ENCODE results near the gene RNF227. TPM values are rescaled to one million over a fixed set of nuclear protein-coding genes. Genes with fewer than 3 reads are reported as not detected.

RNF227 gene
- total and polyA plus RNA-seq, 2 experiments from 2014 or later: 0.42 to 1.4 TPM

DNA sequence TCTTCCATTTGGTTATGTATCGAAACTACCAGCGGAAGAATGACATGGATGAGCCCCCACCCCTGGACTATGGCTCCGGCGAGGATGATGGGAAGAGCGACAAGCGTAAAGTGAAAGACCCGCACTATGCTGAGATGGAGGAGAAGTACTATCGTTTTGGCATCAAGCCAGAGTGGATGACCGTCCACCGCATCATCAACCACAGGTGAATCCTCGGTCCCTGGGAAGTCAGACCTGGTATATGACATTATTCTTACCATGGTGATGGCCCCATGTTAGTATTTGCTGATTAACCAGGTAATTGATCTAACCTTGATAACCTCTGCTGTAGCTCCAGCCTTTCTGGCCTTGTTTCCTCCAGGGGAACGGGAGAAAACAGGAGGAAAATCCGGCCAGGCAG lies 19.0 kb downstream of the RNF227 start (continued):
- TF ChIP-seq, protein P1, sequence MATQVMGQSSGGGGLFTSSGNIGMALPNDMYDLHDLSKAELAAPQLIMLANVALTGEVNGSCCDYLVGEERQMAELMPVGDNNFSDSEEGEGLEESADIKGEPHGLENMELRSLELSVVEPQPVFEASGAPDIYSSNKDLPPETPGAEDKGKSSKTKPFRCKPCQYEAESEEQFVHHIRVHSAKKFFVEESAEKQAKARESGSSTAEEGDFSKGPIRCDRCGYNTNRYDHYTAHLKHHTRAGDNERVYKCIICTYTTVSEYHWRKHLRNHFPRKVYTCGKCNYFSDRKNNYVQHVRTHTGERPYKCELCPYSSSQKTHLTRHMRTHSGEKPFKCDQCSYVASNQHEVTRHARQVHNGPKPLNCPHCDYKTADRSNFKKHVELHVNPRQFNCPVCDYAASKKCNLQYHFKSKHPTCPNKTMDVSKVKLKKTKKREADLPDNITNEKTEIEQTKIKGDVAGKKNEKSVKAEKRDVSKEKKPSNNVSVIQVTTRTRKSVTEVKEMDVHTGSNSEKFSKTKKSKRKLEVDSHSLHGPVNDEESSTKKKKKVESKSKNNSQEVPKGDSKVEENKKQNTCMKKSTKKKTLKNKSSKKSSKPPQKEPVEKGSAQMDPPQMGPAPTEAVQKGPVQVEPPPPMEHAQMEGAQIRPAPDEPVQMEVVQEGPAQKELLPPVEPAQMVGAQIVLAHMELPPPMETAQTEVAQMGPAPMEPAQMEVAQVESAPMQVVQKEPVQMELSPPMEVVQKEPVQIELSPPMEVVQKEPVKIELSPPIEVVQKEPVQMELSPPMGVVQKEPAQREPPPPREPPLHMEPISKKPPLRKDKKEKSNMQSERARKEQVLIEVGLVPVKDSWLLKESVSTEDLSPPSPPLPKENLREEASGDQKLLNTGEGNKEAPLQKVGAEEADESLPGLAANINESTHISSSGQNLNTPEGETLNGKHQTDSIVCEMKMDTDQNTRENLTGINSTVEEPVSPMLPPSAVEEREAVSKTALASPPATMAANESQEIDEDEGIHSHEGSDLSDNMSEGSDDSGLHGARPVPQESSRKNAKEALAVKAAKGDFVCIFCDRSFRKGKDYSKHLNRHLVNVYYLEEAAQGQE (IDR thresholded peaks at IDR 0.05; ENCODE audit: unreplicated experiment): no peak
- no peak for TF ChIP-seq ZNF114 (CRISPR knock-in tag; IDR thresholded peaks at IDR 0.05)
- no peak for TF ChIP-seq EZH2phosphoT487 (IDR thresholded peaks at IDR 0.05; ENCODE audit: unreplicated experiment)

DNA sequence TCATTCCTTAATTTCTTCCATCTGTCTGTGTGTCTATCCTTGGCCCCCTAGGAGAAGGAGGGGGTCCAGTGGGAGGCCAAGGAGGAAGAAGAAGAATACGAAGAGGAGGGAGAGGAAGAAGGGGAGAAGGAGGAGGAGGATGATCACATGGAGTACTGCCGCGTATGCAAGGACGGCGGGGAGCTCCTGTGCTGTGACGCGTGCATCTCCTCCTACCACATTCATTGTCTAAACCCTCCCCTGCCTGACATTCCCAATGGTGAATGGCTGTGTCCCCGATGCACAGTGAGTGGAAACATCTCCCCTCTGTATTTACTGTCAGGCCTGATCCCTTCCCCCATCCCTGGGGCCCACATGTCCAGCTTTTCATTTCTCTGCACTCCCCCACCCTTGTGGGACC lies 21.2 kb downstream of the RNF227 start:
- ATAC-seq: no peak
- no peaks in the 10 kb centered on the region for H3K4me1 ChIP-seq (ENCODE audit: insufficient read depth)
- no peak for DNase-seq (ENCODE audit: low spot score)
- H3K4me1 Mint-ChIP-seq: no peaks in the 10 kb centered on the region
- H3K27me3 Mint-ChIP-seq (ENCODE audit: insufficient read depth, low read depth, poor library complexity): peaks cover 8% of the 10 kb centered on the region
- H3K27ac ChIP-seq (ENCODE audit: low read depth): no peak overlapping the region
- no peak overlapping the region for H2AFZ ChIP-seq
- H4K20me1 ChIP-seq (replicated peaks; ENCODE audit: insufficient read depth): no peaks in the 10 kb centered on the region
- H3K9me3 Mint-ChIP-seq: no peaks in the 10 kb centered on the region
- H3K36me3 ChIP-seq (ENCODE audit: insufficient read depth): 0 out of 2 replicates have a peak, but pooled peaks cover 3% of the 10 kb centered on the region
- no peaks in the 10 kb centered on the region for H3F3A ChIP-seq (replicated peaks; ENCODE audit: low read depth)
- H3K4me3 Mint-ChIP-seq: no peak overlapping the region
- H3K9me2 ChIP-seq (ENCODE audit: insufficient read depth): no peaks in the 10 kb centered on the region
- H3K4me2 ChIP-seq: no peak overlapping the region
- no peak overlapping the region for H3K27ac Mint-ChIP-seq
- H3K79me2 ChIP-seq (replicated peaks; ENCODE audit: insufficient read depth): no peaks in the 10 kb centered on the region
- no peaks in the 10 kb centered on the region for H3K27me3 ChIP-seq (ENCODE audit: insufficient read depth)
- H3K36me3 Mint-ChIP-seq (ENCODE audit: low read depth): peaks cover 23% of the 10 kb centered on the region
- no peak overlapping the region for H3K4me3 ChIP-seq
- TF ChIP-seq, protein P2, sequence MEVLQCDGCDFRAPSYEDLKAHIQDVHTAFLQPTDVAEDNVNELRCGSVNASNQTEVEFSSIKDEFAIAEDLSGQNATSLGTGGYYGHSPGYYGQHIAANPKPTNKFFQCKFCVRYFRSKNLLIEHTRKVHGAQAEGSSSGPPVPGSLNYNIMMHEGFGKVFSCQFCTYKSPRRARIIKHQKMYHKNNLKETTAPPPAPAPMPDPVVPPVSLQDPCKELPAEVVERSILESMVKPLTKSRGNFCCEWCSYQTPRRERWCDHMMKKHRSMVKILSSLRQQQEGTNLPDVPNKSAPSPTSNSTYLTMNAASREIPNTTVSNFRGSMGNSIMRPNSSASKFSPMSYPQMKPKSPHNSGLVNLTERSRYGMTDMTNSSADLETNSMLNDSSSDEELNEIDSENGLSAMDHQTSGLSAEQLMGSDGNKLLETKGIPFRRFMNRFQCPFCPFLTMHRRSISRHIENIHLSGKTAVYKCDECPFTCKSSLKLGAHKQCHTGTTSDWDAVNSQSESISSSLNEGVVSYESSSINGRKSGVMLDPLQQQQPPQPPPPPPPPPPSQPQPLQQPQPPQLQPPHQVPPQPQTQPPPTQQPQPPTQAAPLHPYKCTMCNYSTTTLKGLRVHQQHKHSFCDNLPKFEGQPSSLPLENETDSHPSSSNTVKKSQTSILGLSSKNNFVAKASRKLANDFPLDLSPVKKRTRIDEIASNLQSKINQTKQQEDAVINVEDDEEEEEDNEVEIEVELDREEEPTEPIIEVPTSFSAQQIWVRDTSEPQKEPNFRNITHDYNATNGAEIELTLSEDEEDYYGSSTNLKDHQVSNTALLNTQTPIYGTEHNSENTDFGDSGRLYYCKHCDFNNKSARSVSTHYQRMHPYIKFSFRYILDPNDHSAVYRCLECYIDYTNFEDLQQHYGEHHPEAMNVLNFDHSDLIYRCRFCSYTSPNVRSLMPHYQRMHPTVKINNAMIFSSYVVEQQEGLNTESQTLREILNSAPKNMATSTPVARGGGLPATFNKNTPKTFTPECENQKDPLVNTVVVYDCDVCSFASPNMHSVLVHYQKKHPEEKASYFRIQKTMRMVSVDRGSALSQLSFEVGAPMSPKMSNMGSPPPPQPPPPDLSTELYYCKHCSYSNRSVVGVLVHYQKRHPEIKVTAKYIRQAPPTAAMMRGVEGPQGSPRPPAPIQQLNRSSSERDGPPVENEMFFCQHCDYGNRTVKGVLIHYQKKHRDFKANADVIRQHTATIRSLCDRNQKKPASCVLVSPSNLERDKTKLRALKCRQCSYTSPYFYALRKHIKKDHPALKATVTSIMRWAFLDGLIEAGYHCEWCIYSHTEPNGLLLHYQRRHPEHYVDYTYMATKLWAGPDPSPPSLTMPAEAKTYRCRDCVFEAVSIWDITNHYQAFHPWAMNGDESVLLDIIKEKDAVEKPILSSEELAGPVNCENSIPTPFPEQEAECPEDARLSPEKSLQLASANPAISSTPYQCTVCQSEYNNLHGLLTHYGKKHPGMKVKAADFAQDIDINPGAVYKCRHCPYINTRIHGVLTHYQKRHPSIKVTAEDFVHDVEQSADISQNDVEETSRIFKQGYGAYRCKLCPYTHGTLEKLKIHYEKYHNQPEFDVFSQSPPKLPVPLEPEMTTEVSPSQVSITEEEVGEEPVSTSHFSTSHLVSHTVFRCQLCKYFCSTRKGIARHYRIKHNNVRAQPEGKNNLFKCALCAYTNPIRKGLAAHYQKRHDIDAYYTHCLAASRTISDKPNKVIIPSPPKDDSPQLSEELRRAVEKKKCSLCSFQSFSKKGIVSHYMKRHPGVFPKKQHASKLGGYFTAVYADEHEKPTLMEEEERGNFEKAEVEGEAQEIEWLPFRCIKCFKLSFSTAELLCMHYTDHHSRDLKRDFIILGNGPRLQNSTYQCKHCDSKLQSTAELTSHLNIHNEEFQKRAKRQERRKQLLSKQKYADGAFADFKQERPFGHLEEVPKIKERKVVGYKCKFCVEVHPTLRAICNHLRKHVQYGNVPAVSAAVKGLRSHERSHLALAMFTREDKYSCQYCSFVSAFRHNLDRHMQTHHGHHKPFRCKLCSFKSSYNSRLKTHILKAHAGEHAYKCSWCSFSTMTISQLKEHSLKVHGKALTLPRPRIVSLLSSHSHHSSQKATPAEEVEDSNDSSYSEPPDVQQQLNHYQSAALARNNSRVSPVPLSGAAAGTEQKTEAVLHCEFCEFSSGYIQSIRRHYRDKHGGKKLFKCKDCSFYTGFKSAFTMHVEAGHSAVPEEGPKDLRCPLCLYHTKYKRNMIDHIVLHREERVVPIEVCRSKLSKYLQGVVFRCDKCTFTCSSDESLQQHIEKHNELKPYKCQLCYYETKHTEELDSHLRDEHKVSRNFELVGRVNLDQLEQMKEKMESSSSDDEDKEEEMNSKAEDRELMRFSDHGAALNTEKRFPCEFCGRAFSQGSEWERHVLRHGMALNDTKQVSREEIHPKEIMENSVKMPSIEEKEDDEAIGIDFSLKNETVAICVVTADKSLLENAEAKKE (CRISPR knock-in tag; IDR thresholded peaks at IDR 0.05): no peak
- TF ChIP-seq JUNB (IDR thresholded peaks at IDR 0.05; ENCODE audit: unreplicated experiment) (no peak), EZH2 (IDR thresholded peaks at IDR 0.05; ENCODE audit: low read depth, unreplicated experiment) (no peak), POLR2AphosphoS5 (IDR thresholded peaks at IDR 0.05; ENCODE audit: low read depth) (no peak), NANOG (IDR thresholded peaks at IDR 0.05; ENCODE audit: borderline replicate concordance) (no peak), STAT1 (IDR thresholded peaks at IDR 0.05; ENCODE audit: unreplicated experiment) (no peak), ZNF114 (CRISPR knock-in tag; IDR thresholded peaks at IDR 0.05) (no peak), EZH2phosphoT487 (IDR thresholded peaks at IDR 0.05; ENCODE audit: unreplicated experiment) (no peak)
- TF ChIP-seq, protein P1 (IDR thresholded peaks at IDR 0.05; ENCODE audit: unreplicated experiment): no peak
- TF ChIP-seq, protein P3, sequence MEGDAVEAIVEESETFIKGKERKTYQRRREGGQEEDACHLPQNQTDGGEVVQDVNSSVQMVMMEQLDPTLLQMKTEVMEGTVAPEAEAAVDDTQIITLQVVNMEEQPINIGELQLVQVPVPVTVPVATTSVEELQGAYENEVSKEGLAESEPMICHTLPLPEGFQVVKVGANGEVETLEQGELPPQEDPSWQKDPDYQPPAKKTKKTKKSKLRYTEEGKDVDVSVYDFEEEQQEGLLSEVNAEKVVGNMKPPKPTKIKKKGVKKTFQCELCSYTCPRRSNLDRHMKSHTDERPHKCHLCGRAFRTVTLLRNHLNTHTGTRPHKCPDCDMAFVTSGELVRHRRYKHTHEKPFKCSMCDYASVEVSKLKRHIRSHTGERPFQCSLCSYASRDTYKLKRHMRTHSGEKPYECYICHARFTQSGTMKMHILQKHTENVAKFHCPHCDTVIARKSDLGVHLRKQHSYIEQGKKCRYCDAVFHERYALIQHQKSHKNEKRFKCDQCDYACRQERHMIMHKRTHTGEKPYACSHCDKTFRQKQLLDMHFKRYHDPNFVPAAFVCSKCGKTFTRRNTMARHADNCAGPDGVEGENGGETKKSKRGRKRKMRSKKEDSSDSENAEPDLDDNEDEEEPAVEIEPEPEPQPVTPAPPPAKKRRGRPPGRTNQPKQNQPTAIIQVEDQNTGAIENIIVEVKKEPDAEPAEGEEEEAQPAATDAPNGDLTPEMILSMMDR (conservative IDR thresholded peaks at IDR 0.05; ENCODE audit: low read depth in 2 of 2): no peak

All from GM23338 (cell line).